ENCODE results near the gene MB21D2.

GRCh38 chr3:192930577-192930976 lies 12.9 kb upstream of the MB21D2 start:
- TF ChIP-seq, protein P1, sequence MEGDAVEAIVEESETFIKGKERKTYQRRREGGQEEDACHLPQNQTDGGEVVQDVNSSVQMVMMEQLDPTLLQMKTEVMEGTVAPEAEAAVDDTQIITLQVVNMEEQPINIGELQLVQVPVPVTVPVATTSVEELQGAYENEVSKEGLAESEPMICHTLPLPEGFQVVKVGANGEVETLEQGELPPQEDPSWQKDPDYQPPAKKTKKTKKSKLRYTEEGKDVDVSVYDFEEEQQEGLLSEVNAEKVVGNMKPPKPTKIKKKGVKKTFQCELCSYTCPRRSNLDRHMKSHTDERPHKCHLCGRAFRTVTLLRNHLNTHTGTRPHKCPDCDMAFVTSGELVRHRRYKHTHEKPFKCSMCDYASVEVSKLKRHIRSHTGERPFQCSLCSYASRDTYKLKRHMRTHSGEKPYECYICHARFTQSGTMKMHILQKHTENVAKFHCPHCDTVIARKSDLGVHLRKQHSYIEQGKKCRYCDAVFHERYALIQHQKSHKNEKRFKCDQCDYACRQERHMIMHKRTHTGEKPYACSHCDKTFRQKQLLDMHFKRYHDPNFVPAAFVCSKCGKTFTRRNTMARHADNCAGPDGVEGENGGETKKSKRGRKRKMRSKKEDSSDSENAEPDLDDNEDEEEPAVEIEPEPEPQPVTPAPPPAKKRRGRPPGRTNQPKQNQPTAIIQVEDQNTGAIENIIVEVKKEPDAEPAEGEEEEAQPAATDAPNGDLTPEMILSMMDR (IDR thresholded peaks at IDR 0.05): no peak
- TF ChIP-seq POLR2A (IDR thresholded peaks at IDR 0.05) (no peak), POLR2AphosphoS5 (IDR thresholded peaks at IDR 0.05) (no peak)
